H1 (cell line): Measurements from ENCODE around the gene TMEM244. TPM values are rescaled to one million over a fixed set of nuclear protein-coding genes. Genes with fewer than 3 reads are reported as not detected.

Experiments
- TEAD4 ChIP-seq: IDR thresholded peaks from 2 replicates; pipeline ENCODE4 v1.6.1; 2012; ENCODE audit warnings: low read depth, low read length, inconsistent platforms, mixed read lengths
- polyA plus RNA-seq, 7 experiments: library from polyadenylated mRNA; depleted of rRNA in 3 of 7; stranded (reverse) in 5 of 7; unstranded in 2 of 7; fragments of >200 nt in 5 of 7; fragments of 200-250 nt in 2 of 7; gene quantifications; 1 replicate in 5 of 7; 2 replicates in 1 of 7; 4 replicates in 1 of 7; pipeline versions ENCODE4 v1.2.1 to v1.2.3, GENCODE V29; 2011 to 2013; ENCODE audit warnings: missing spikeins in 2 of 7, mixed read lengths in 2 of 7
- total RNA-seq: library from RNA; stranded (reverse); fragmentation: NEBNext Ultra II Directional; extraction: Animal tissue kit (Norgen Biotek cat#: 25700); gene quantifications from 2 replicates; pipeline ENCODE4 v1.2.1, GENCODE V29; 2021

The TMEM244 gene
- total and polyA plus RNA-seq, 2 of the 8 experiments (the other 6 are each of a cell fraction or from before 2014, with no cell fraction given): not detected

- TF ChIP-seq TEAD4: no peak
Measured at GRCh38 chr6:129908858-129909257, 47.7 kb upstream of the TMEM244 start (continued).
